Measurements from ENCODE around the gene GFOD1.

GFOD1 gene

DNA sequence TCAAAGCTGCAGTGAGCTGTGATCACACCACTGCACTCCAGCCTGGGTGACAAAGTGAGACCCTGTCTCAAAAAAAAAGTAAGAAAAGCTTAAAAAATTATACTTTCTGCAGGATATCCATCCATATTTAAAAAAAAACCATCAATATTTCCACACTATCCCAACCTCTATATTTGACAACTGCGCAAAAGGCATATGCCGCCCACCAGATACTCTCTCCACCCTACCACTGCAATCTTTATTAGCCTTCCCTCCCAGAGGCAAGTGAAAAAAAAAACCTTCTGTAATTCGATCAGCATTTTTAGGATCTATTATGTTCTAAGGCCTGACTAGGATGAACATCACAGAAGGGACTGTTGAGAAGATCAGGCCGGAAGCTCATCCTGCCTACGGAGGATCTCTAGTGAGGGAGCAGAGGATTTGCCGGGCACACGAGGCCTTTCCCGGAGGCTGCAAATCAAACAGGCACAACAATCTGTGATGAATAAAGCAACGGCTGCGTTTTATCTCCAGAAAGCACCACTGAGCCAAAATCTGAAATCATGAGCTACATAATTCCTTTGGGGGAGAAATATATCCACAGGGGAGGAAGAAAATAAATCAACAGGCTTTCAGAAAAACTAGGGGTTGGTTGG lies 65.9 kb downstream of the GFOD1 start:
- DNase-seq: no peak

DNA sequence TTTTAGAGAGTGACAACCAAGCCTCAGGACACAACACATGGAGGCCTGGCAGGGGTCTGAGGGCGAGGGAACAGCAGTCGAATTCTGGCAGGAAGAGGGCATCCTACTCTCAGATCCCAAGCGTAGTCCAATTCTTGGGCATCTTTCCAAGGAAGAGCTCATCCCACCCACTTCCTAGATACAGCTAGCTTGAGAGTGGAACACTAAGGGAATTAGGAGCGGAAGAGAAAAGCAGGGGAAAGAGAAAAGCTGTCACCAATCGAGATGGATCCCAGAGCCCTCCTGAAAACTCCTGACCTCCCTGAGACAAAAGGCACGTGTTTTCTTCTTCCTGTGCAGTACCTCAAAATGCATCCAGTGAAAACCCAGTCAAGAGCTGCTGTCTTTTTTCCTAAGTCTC lies 67.1 kb downstream of the GFOD1 start:
- DNase-seq: no peak

DNA sequence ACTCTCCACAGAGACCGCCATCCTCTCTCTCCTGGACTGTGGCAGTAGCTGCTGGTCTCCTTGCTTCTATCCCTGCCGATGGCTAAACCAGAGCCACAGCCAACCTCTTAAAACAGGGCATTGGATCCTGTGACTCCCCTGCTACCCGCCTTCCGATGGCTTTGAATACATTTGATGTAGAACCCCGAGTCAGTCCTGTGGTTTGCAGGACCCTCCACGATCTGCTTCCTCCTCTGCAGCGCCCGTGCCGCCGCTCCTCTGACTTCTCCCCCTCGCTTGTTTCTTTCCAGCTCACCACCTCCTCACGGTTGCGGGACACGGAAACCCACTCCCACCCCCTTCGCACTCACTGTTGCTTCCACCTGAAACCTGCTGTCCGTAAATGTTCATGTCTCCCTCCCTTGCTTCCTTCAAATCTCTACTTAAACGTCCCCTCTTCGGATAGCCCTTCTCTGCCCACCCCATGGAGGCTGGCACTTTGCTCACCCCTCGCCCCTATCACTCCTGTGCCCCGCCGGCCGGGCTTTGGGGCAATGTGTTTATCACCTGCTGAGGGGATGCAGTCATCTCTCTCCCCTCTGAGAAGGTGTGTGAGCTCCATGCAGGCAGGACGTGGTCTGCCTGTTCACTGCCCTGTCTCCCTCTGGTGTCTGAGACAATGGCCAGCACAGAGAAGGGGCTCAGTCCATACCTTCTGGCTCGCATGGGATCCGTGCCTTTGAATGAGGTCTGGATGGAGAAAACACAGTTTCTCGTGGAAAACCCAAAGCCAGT lies 67.8 kb downstream of the GFOD1 start:
- DNase-seq: no peak

DNA sequence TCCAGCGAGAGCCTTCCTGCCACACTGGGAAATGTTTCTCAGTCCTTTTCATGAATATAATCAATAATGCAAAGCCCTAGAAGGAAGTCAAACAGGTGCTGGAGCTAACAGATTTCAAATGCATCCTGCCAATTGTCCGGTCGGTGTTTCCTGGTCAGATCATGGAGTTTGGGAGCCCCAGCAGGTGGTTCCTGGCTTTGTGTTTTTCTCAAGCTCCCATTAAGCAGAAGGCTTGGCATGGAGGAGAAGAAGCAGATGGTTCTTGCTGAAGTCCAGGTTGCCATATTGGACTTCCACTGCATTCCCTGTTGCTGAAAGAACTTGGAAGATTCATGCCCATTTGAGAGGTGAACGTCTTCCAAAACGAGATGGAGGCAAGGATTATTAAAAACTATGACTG lies 68.6 kb downstream of the GFOD1 start:
- DNase-seq: no peak

DNA sequence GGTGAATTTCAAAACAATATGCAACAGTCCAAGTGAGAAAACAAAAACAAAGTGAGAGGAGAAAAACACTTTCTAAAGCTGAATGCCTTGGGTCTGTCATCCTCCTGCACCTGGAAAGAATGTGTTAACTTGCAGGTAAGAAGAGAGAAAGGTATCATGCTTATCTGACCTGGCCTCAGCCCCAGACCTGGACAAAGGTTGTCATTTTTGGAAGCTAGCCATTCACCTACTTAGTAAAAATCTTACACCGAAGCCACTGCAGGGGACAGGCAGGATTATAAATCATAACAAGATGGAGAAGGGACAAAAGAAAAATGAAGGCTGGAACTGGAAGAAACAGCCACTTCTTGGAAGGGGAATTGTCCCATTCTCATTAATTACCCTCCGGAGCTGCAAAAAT lies 69.4 kb downstream of the GFOD1 start:
- no peak for DNase-seq

DNA sequence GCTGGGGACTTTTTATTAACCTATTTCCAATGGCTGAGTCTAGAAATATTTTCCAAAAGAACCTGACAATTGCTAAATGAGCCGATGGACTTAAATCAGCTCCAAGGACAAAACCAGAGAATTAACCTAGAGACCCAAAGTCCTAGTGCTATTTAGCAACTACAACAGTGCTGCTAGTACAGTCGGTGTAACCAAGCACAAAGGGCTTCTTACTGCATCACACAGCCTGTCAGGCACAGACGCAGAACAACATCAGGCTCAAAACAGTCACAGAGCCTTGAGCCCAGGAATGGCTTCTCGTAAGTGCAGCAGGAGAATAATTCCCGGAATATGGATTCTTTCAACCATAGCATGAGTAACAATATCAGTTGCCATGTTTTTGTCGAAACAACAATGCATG lies 70.0 kb downstream of the GFOD1 start:
- no peak for DNase-seq

DNA sequence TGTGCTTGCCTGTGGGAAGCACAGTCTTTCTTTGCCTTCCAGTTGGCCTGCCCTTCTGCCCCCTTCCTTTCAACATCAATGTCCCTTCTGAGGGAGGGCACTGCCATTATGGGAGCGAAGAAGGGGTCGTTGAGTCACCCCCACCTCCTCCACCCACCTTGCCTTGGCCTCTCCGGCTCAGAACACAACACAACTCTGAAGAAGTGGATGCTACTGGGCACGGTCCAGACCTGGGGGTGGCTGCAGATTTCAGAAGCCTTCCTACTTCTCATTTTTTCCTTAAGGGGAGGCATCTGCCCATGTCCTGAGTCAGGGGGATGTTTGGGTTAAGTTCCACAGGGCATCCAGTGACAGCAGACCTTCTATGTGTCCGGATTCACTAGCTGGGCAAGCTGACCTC lies 72.1 kb downstream of the GFOD1 start:
- DNase-seq: no peak

DNA sequence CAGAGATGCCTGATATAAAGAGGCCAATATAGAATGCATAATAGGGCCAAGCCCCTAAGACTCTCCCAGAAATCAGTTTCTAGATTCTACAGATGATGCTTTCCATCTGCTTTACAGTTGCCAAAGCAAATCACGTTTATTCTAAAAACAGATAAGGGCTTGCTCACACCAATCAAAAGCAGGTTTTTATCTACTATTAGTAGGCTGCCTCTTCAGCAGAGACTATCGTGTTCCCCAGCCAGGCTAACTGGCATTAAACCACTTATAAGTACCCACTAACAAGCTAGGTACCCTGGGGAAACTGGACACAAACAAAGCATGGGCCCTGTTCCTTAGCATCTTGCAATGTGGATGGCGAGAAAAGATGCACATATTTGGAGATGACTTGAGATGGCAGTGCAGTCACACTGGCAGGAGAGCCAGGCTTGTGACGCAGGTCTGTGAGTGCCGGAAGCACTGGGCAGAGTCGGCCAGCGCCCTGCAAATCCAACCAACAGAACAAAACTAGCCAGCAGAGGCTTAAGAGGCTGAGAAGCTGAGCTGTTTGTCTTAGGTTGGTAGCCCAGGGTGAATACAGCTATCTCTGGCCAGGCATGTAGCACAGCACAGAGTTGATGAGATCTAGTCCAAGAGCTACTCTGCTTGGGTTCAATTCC lies 73.4 kb downstream of the GFOD1 start:
- DNase-seq: no peak

DNA sequence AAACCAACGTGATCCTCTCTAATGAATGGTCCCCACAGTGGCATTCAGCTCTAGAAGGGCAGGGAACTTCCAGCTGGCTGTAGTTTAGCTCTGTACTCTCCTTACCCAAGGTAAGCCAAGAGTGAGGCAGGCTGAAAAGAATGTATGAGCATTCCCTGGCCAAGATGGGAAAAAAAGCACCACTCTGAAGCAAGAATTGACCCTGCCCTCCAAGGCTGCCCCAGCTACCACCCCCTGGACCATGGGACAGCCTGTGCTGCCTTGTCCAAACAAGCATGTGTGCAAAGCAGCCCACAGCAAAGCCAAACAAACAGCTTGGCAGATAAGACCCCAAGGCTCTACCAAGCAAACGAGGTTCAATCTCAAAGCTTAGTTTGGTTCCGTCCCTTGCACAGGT lies 73.9 kb downstream of the GFOD1 start:
- no peak for DNase-seq

DNA sequence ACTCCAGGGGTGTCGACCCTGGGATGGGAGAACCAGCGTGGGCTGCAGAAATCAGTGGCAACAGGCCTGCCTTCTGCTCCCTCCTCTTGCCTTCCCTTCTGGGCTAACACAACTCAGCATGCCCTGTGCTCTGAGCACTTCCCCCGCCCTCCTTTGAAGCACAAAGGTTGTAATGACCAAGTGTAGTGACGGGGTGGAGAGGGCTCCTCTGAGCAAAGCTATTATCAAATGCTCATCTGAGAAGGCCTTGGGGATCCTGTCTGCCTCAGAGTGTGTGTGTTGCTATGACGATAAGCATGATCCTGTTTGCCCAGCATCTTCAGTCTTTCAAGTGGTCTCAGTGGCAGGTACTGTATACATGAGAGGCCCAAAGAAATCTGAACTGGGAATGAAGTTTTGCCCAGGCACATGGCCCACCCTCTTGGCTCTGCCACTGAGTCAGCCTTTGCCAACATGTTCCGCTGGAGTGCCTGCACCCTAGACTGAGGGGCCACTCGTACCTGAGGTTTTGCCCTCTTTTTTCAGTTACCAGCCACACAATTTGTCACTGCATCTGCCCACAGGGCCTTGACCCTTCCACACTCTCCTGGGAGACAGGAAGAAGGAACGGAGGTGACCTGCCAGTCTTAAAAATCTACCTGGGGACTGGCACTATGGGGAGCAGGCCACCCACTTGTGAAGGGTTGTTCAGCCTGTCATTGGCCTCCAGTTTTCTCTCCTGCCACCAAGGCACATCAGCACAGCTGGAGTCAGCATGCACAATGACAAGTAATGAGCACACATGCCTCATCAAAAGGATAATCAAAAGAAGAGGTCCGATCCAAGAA lies 74.5 kb downstream of the GFOD1 start:
- no peak for DNase-seq

DNA sequence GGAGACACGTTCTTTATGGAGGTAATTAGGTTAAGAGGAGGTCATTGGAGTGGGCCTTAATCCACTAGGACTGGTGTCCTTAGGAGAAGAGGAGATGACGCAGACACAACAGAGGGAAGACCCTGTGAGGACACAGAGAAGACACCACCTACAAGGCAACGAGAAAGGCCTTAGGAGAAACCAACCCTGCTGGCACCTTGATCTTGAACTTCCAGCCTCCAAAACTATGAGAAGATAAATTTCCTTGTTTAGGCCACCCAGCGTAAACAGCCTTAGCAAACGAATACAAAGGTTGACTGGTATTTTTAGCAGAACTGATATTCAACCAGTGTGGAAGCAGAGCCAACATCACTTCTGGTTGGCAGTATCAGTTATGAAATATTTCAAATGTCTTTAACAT lies 75.2 kb downstream of the GFOD1 start:
- DNase-seq: no peak

DNA sequence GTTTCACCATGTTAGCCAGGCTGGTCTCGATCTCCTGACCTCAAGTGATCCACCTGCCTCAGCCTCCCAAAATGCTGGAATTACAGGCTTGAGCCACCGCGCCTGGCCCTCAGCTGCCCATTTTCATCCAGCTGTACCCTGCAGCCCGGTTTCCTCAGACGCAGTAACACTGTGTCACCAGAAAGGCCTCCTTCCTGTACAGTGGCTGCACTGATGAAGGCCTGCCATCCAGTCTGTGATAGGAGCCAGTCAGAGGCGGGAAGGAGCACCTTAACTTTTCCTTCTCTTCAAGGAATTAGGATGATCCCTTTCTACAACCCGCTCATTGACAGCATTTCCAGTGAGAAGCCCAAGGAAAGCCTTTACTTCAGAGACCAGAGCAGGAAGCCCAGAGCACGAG lies 75.9 kb downstream of the GFOD1 start:
- DNase-seq: no peak

DNA sequence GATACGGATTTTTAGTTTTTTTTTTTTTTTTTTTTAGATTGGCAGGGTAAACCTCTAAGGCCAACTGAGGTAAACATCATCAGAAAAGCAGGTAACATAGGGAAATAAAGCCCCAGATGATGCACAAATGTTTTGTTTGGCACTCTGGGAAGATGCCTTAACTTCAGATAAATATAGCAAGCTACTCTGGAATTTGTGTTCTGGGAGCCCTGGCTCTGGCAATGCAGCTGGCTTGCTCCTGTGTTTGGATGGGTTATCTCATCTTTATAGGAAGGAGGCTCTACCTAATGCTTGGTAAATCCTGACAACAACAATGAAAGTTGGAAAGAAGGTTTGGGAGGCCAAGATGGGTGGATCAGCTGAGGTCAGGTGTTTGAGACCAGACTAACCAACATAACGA lies 77.4 kb downstream of the GFOD1 start:
- no peak for DNase-seq

DNA sequence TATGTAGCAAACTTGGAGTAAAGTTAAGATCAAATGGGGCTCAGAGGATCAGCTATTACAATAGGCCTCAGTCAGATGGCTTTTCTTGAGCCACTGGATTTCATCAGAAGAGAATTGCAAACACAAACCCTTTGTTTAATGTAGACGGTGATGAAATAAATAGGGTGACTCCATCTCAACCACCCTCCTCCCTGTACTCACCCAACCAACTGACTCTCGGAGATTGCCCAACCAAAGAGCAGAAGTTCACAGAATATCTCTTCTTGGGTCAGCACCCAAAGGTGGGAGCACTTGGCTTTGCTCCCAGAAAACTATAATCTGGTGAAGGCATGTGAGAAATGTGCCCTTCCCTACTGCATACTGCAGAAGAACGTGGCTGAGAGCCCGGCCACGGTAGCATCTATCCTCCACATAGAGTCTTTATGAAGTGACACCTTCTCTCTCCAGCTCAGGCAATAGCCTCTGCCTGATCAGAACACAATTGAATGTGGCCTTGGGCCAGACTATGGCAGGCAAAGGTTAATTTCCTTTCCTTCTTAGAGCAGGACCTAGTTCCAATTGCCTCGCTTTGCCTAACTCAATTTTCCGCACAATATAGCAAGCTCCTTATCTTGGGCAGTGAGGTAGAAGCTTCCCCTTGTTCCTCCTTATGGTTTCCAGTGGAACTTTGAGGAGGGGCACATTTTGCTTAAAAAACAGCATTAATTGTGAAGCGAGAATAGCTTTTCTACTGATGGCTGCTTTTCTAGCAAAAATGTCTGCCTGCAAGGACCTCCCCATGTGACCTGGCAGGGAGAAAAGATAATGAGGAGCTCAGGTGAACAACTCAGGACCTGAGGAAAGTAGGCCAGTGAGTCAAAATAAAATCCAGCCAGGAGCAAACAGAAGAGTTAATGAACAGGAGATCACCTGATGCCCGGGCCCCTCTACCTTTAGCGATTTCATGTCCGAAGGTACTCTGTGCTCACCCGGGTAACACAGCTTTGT lies 79.4 kb downstream of the GFOD1 start:
- DNase-seq: no peak

DNA sequence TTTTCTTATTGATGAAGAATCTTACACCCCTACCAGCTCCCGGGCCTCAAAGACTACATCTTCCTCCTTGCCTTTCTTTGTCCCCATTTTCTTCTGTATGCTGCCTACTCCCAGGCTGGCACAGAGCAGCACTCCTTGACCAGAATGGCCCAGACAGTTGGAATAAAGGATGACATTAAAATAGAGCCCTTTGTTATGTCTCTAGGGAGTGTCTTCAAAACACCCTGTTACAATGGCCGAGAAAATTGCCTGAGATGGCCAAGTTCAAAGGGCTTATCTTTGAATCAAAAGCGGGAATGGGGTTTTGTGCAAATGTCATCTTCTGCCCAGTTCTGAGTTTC lies 80.1 kb downstream of the GFOD1 start:
- no peak for DNase-seq

DNA sequence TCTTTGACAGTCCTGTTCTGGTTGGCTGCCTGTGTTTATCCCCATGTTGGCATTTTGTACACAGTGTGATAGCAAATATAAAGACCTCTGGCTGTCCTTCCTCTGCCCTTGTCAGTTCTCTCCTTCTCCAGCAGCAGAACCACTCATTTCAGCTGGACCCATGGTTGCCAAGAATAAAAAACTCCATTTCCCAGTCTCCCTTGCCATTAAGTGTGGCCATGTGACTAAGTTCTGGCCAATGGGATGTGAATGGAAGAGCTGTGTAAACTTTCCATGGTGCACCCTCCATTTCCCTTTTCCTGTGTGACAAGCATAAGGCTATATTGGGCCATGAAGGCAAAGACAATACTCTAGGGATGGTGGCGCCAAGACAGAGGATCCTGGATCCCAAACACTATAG lies 80.6 kb downstream of the GFOD1 start:
- DNase-seq: no peak

DNA sequence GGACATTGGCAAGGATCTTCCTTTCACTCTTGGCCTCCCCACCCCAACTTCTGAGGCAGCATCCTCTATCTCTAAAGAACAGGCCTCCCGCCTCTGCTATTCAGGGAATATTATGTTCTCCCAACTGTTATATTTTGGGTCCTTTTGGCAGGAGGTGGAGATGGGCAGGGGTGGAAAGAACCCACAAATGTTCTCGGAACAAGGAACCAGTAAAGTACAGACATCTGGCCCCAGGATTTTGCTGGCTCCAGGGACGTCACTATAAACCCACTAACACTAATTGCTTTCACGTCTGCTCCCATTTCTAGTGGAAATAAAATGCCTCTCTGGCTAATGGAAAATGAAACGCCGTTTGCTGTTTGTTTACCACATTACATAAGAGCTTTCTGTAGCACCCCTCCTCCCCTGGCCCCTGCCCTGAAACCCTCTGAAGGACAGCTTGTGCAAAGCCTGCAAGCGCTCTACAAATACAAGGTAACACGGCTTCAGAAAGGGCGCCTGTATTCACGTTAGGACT lies 81.4 kb downstream of the GFOD1 start:
- no peak for DNase-seq

DNA sequence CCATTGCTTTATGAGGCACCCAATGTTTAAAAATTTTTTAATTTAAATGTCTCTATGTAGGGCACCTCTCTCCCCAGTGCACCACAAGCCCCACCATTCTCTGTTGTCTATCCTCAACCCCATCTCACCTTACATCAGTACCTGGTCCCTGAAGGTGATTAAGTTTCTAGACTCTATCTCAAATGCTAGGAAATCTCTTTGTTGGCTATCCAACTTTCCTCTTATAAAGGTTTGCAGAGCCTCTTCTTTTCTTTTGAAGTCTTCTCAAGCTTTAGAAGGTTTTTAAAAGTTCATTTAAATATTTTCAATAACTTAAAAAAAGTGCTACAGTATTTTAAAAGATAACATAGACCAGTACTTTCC lies 82.5 kb downstream of the GFOD1 start:
- DNase-seq: no peak

DNA sequence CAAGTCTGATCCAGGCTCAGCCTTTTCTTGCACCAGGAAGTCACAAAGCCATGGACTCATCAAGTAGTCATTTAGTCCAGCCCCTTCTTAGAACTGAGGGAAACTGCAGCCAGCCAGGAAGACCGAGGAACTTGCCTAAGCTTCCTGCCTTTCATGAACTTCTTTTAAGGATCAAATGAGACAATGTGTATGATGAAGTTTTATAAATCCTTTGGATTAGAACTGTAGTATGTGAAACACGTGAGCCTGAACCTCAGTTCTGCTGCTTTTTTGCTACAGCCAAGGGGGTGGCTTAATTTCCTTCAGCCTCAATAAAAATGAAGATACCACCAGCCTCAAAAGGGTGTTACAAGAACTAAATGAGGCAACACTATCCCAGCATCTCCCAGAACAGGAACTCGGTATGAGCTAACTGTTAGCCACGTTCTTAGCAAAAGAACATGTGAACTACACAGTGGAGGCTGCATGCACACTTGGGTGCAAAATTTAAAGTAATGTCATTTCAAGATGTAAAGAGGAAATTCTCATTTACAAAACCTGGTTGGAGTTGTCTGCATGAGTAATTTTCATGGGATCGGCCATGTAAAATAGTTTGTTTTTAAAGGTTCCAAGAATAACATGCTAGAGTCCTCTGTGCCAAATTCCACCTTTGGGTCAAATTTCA lies 83.0 kb downstream of the GFOD1 start:
- DNase-seq: no peak

DNA sequence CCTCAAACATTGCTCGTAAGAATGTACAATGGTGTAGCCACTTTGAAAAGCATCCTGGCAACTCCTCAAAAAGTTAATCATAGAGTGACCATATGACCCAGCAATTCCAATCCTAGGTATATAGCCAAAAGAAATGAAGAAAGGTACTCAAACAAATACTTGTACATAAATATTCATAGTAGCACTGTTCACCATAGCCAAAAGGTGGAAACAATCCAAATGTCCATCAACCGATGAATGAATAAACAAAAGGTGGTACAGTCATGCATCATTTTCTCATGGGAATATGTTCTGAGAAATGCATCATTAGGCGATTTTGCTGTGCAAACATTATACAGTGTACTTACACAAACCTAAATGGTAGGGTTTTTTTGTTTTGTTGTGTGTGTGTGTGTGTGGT lies 84.7 kb downstream of the GFOD1 start:
- DNase-seq: no peak

DNA sequence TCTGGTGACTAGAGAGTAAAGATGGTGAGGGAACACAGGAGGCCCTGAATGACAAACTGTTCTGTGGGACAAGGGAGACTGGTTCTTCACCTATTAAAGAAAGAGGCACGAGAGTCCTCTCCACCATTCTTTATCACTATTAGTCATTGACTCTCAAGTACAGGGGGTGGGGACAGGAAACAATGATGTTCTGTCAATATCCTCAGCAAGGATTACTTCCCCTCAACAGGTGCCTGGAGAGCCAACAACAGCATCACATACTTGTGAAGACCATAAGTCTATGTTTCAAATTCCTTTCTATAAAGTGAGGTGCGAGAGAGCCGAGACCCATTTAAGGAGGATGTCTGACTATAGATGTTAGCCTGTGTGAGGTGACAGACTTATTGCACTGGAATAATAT lies 86.6 kb downstream of the GFOD1 start:
- DNase-seq: no peak

Measured in stimulated activated CD4-positive, alpha-beta T cell treated with anti-CD3 and anti-CD28 coated beads, Interleukin-2, amount 100 ng/mL, for 48 hours (primary cell).